ENCODE results near the gene B4GALT1.
A peak's percentile ranks its signal among the peaks of the same experiment; 100 is the strongest.
"Not testable (repeated sequence)": the region's sequence is repeated elsewhere in the genome, so short reads cannot be mapped to it uniquely, and the experiment has no call there.

The B4GALT1 gene

DNA sequence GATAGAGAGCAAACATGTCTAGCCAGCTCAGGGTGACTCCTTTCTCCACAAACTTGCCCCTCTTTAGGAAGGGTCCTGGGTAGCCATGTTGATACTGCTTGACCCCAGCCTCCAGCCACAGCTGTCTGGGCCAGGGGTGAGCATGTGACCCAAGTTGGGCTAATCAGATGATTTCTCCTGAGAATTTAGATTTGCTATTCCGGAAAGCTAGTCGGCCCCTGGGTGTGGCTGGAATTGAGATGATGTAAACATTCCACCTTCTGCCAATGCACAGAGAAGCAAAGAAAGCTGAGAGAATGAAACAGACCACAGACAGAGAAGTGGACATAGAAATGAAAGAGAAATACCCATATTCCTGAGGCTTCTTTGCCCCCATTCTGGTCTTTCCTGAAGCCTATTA, 17.8 kb upstream of the B4GALT1 start:
- DNase-seq: no peak

DNA sequence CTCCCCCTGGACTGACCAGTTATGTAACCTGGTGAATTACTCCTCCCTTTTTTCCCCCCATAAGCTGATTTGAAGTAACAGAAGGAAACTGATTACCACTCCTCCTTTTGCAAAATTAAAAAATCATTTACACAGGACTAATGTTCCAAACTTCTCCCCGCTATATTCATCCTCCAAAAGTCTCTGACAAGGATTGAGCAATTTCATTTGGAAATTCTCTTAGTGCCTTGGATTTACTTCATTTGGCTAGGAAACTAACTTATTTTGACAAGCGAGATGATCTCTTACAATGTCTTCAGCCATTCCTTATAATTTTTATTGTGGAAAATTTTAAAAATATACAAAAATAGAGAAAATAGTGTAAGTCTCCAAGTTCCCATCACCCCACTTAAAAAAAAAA, 15.4 kb upstream of the B4GALT1 start:
- no peak for DNase-seq

DNA sequence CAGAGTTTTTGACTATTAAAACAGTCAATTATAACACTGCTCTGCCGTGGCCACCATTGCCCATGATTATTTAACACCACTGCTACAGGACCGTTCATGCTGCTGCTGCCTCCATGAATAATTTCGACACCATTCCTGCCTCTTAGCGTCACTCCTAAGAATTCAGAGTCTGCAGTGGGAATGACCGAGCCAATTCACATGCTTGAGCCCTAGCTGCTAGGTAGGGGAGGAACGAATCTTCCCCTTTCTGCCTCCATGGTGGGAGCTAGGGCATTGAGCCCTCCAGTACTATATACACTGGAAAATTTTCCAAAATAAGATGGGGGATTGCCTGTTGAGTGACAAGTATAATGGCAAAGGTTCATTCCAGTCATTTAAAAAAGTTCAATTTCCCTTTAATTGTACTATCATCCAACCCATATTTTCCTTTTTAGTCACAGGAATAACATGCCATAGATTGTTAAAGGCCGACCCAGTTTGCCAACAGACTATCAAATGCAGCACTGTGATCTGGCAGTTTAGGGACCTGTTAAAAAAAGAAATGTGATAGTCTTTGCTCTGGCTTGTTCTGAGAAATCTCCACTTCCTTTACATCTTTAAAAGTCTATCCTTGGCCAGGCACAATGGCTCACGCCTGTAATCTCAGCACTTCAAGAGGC, 13.5 kb upstream of the B4GALT1 start:
- no peak for DNase-seq

DNA sequence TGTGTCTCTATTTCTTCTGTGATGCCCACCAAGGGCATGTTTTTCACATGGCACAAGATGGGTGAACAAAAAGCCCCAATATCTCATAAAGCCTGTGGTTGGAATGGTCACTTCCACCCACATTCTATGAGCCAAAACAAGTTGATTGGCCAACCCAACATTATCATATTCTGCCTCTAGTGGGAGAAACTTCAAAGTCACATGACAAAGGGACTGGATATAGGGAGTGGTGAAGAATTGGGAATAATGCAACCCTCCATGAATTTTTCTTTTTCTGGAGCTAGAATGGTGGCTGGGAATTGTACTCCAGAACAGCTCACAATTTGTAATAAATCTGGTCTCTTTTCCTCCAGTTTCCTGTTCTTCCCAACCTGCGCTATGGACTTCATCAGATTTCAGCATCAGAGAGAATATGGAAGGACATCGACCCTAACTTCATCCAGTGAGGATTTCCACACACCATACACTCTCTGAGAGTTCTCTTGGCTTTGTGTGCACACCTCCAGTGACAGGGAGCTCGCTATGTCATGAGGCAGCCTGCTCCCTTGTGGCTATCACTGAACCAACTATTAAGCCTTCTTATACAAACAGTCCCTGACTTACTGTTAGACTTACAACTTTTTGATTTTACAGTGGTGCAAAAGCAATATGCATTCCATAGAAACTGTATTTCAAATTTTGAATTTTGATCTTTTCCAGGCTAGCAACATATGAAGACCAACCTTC, 12.0 kb upstream of the B4GALT1 start:
- no peak for DNase-seq

DNA sequence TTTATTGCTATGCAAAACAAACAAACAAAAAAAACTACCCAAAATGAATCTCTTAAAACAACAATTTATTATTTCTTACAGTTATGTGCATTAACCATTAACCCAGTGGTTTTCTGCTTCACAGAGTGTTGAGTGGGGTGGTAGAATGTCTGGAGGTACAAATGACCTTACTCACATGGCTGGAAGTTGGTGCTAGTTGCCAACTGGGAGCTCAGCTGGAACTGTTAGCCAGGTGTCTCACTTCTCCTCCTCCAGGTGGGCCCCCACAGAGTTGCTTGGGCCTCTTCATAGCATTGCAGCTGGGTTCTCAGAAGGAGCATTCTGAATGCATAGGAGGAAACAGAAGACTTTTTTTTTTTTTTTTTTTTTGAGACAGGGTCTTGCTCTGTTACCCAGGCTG, 10.5 kb upstream of the B4GALT1 start:
- DNase-seq: no peak

DNA sequence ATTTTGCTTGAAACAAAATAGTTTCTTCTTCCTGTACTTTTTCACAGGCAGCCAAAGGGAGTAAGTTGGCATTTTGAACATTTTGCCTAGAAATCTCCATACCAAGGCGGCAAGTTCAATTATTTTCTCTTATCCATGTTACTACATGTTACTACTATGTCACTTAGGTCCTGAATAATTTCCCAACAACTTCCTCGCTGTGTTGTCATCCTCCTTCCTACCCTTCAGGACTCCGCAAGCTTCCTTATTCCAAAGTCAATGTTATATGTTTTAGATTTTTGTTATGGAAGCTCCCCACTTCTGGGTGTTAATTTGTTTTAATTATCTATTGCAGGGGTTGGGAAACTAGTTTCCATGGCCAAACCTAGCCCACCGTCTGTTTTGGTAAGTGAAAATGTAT, 9.9 kb upstream of the B4GALT1 start:
- no peak for DNase-seq

DNA sequence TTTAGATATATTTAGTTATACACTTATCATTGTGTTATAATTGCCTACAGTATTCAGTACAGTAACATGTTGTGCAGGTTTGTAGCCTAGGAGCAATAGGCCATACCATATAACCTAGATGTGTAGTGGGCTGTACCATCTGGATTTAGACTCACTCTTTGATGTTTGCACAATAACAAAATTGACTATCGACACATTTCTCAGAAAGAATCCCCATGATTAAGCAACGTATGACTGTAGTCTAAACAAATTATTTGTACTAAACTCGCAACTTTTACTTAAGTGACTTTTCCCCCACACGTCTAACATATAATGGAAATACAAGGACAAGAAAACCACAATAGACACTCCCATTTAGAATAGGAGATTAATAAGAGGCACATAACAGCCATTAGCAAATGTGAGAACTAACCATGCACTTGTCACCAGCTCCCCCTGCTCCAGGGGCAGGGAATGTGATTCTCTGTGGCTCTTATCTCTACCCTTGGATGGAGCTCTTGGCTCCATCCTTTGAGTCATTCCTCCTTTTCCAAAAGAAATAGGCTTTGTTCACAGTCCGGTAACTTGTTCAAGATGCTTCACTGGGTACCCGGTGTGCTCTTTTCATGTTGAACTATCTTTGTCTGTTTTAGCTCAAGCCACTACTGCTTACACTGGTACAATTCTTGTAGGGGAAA, 8.7 kb upstream of the B4GALT1 start:
- no peak for DNase-seq

DNA sequence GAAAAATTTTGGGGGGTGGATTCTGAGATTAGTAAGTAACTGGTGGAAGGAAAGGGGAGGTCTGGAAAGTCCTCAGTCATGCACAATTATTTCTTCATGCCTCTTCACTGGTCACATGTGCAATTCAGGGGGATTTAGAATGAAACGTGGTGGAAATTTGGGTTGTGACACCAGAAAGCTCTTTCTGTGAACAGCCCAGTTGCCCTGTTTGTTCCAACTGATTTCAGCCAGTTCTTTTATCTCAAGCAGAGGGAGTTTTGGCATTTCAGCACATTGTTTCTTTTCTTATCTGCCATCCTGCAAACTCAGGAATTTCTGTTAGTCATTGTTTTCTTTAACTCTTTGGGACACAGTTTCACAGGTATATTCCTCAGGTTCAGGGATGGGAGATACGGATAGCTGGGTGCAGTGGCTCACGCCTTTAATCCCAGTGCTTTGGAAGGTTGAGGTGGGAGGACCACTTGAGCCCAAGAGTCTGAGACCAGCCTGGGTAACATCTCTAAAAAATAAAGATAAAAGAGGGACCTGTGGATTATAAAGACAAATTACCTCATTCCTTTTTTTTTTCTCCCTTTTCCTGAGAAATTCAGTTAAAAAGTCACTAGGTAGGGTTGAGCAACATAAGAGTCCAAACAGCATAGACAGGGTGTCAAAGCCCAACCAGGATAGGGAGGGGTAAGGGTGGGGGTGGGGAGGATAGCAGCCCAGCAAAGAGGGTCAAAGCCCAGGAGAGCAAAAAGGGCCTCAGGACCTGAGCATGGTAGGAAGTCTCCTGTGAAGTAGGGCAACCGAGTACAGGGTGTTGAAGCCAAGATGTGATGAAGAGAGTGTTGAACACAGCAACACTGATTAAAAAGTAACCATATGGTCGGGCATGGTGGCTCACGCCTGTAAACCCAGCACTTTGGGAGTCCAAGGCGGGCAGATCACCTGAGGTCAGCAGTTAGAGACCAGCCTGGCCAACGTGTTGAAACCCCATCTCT, 5.4 kb upstream of the B4GALT1 start:
- no peak for DNase-seq

DNA sequence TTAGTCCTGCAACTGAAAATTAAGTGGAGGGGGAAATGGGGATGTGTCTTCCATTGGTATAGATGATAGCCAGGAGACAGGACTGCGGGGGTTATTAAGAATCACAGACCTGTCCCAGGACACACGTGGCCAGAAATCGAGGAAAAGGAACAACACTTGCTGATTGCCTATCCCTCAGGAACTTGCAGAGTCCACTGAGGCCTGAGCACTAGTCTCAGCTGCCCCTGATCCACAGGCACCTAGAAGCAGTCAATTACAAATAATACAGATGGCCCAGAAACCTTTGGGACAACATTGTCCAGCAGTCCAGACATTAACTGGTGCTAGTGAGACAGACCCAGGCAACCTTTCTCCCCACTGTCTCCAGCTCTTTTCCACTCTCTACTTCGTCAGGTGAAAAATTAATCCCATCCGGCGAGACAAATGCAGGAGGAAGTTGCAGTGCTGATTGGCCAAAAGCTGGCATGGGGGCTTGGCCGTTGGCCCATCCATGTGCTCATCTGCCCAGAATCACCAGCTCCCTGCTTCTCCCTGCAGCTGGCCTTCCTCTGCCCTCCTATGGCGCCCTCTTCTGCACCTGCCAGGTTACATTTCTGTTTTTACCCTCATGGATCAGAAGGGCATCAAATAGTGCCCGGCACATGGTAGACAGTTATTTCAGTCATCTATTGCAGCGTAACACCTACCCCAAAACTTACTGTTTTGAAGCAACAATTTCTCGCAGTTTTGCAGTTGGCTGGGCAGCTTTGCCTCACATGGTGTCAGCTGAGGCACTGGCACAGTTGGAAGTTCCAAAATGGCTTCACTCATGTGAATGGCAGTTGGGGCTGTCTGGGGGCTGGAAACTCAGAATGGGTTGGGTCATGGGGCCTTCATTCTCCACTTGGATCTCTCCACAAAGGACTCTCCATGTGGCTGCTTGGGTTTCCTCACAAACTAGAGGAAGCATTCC, 3.6 kb upstream of the B4GALT1 start:
- DNase-seq: peak; percentile 26

DNA sequence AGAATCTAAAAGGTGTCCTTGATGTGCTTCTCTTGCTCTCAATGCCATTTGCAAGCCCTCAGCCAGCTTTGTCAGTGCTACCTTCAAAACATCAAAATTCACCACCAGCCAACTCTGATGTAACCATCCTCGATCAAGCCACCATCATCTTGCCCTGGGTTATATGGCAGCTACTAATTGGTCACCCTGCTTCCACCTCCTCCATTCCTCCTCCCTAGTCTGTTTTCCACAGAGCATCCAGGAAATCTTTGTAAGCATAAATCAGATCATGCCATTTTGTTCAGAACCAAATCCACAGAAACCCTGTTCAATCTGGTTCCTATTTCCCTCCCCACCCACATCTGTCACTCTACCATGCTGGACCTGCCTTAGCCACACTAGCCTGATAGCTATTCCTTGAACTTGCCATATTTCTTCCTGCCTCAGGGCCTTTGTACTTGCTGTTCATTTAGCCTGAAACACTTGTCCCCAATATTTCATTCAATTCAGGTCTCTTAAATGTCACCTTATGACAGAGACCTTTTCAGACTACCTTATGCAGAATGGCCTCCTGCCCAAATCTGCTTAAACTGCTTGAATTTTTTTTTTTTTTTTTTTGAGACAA, 1.9 kb upstream of the B4GALT1 start:
- no peak for DNase-seq

DNA sequence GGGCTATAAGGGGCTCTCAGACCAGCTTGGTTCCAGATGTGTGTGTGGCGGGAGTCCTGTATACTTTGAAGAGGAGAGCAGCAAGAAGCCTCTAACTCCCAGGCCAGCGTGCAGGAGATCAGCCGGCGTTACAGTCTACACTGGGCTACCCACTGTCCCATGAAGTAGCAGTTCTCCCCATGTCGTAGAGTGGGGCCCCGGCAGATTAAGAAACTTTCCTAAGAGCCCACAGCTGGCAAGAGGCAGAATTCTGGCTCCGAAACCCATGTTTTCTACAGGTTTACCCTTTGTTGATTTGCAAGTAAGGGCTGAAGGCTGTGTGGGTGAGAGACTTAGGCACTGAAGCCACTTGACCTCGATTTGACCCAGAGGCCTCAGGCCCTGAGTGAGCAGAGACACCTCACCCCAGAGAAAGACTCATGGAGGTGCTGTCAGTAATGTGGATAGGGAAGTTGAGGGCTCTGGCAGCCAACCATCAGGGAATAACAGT, 881 bp upstream of the B4GALT1 start:
- DNase-seq: no peak

DNA sequence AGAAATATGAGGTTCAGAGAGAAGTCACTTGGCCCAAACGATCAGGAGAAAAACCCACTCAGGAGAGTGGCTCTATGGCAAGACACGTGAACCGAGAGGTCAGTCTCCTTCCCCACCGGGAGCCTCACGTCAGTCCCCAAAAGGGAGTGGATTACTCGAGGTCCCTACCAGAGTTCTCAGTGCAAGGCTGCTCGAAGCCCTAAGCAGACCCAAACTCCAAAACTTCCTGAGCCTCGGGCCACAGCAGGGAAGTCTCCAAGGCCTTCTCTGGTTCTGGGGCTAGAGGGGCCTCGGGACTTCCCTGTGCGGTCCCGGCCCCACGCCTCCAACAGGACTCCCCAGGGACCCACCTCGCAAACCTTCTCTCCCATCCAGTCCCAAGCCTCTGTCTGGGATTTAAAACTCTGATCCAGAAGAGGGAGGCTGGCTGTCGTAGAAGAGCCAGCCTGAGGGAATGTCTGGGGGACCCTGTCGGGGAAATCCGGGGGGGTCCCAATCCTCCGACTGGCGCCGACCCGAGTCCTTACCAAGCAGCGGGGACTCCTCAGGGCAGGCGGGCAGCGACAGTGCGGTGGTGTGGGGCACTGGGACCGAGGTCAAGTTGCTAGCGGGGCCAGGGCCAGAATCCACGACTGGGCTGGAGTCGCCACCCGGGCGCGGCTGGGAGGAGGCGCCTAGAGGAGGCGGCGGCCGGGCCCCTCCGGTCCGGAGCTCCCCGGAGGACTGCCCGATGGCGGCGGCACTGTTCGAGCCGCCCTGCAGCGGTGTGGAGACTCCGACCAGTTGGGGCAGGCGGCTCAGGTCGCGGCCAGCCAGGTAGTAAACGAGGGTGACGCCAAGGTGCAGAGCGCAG, 679 bp downstream of the B4GALT1 start:
- no peak for DNase-seq

DNA sequence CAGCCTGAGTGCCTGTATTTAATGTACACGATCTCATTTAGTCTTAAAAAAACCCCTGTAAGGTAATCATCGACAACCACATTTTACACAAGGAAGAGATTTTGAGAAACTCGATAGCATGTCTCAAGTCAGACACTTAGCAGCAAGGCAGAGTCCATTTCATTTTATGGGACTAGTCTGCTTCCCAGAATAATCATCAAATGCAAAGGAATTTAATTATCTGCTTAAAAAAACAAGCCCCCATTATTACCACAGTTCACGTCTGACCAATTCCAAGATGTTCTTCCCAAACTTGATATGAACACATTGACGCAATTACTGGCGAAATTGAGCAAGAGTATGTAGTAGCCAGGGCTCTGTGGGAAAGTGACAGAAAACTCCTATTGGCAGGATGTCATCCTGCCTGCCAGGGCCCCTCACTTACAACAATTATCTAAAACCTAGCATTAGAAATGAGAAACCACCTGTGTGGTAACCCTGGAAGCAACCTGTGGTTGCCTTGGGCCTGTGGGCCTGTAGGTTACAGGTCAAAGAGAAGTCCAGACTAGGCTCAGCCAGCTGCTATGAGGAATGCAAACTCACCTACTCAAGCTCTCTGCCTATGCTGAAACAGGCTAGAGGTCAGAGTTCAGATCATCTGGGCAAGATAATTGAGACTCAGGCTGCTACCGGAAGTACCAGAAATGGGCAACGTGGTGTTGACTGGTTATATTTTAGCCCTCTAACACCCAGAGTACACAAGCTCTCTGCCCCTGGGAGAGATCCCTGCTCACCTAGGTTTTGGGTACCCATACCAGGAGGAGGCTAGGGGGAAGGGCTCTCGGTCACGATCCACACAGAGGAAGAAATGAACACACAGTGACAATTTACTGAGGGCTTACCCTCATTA, 1.6 kb downstream of the B4GALT1 start:
- DNase-seq: no peak

DNA sequence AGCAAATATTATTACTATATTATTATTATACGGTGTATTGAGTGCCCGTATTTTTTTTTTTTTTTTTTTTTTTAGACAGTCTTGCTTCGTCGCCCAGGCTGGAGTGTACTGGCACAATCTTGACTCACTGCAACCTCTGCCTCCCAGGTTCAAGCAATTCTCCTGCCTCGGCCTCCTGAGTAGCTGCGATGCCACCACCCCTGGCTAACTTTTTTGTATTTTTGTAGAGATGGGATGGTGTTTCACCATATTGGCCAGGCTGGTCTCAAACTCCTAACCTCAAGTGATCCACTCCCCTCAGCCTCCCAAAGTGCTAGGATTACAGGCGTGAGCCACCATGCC, 2.2 kb downstream of the B4GALT1 start:
- not testable (repeated sequence) for DNase-seq

DNA sequence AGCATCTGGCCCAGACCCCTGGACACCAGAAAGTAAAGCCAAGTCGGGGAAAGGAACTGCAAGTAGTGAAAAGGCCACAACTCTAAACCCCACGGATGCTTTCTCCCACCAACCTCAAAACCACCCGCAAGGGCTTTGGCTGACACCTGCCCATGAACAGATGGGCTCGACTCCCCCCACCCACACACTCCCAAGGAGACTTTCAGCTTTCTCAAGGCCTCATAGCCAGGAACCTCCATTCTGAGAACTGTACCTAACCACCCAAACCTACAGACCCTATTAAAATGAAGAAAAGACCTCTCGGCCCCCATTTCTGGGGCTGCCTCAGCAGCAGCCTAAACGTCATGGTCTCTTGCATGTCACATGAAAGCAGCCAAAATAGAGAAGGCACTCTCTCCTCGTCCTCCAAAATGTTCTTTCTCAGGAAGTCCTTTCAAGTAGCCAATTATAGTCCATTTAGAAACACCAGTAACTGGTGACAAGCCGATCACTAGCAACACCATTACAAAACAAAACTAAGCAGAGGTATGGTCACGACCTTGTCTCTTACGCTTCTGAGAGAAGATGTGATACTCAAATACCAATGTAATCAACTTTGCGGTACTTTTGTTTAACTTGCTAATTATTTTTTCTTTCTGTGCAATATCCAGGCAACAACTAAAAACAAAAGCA, 2.9 kb downstream of the B4GALT1 start:
- no peak for DNase-seq

DNA sequence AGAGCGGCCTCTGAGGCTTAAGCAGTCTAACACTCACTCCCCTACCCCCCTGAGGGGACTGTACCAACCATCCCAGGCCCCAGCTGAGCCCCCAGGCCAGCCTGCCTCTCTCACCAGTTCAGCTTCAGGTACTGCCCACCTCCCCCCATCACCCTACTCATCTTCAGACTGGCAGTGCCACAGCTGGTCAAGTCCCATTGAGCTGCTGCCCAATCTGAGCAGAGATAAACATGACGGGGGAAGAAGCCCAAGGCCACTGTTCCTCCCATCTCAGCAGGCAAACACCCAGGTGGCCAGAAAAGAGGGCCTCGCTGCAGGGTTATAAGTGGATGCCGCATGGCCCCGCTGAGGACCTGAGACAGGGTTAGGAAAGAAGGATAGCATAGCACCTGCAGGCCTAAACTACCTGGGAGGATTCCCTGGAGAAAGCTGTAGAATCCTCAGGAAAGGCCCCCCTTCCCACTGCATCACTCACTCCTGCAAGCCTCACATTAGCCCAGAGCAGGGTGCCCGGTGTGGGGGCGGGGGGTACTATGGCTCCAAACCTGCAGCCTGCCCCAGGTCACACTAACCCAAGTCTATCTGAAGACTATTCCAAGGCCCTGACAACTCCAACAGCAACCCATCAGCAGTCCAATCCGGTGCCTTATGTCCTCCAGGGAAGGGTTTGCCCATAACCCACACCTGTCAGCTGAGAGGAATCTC, 3.6 kb downstream of the B4GALT1 start:
- DNase-seq: no peak

DNA sequence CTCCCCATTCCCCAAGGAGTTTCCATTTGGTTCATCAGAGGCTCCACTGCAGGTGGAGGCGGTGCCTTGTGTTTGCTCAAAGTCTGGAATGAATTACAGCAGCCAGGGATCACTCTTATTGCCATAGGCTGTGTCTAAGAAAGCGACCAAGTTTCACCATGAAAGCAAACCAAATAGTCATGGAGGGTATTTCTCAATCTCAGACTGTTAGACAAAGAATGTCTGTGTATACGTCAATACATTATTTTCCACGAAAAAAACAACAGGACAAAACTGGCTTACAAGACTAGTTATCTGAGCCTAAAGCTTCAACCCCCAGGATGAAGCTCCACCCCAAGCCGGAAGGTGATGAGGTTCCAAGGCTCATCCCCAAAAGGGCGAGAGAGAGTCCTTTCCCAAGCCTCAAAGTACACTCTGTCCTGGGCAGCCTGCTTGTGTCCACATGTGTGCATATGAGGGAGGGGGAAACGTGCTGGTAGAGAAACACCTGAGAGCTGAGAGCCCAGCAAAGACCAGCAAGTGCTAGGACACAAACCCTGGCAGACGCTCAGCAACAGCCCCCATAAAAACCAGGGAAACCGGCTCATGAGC, 4.3 kb downstream of the B4GALT1 start:
- DNase-seq: no peak
